ENCODE data around the gene AKAP1. TPM values are rescaled to one million over a fixed set of nuclear protein-coding genes. Genes with fewer than 3 reads are reported as not detected.

Gene AKAP1
- polyA plus RNA-seq, 3 donors, result 5.6 to 14.6 (median 6.8) TPM

GRCh38 chr17:57136355-57136754 lies 51.3 kb downstream of the AKAP1 start:
- Histone ChIP-seq H4K20me1 (ENCODE audit: insufficient read depth, low read length) (no peaks in the 10 kb centered on the region), H3K9me3 (replicated peaks in 1 of 2; ENCODE audit: control insufficient read depth in 1 of 2, insufficient read depth in 1 of 2, low read length in 2 of 2) (no peaks in the 10 kb centered on the region), H3K4me2 (replicated peaks; ENCODE audit: extremely low read depth, low read length, poor library complexity, severe bottlenecking) (peak overlapping the region; percentile 4), H3K36me3 (replicated peaks in 1 of 2; ENCODE audit: control insufficient read depth in 1 of 2, insufficient read depth in 2 of 2, low read length in 2 of 2) (no peaks in the 10 kb centered on the region), H3K4me1 (ENCODE audit: control insufficient read depth in 1 of 2, insufficient read depth in 2 of 2, low read length in 2 of 2) (peaks cover 4 to 9% of the 10 kb centered on the region in 2 donors), H3K27me3 (ENCODE audit: control insufficient read depth in 2 of 2, insufficient read depth in 2 of 2, low read length in 2 of 2) (no peaks in the 10 kb centered on the region), H3K9ac (ENCODE audit: insufficient read depth, low read length, poor library complexity, severe bottlenecking) (no peak overlapping the region), H3K27ac (ENCODE audit: low read depth in 1 of 2, low read length in 2 of 2) (no peak overlapping the region), H2AFZ (ENCODE audit: insufficient read depth, low read depth, low read length, poor library complexity, severe bottlenecking) (no peak overlapping the region), H3K79me2 (ENCODE audit: insufficient read depth, low read length) (no peaks in the 10 kb centered on the region), H3K4me3 (replicated peaks in 1 of 3; ENCODE audit: low read depth in 2 of 3, low read length in 3 of 3) (no peak overlapping the region)
- H3K27me3 Mint-ChIP-seq (ENCODE audit: low read depth in 3 of 3), result peaks cover 5 to 13% (median 11%) of the 10 kb centered on the region in 3 donors
- TF ChIP-seq CTCF (IDR thresholded peaks at IDR 0.05), result no peak
- no peak for DNase-seq
- H3K4me1 Mint-ChIP-seq, result peaks cover 12% of the 10 kb centered on the region
- H3K4me3 Mint-ChIP-seq, result peak overlapping the region in 1 of 2 donors; percentile 56
- WGBS (ENCODE audit: insufficient coverage), result 23% methylated on average over 13 of the region's 13 CpGs
- intact Hi-C loops (cut with micrococcal nuclease), result loop anchor here (10.0 kb wide), 2 partner anchors 538 to 978 kb away; no protein-coding TSS in a partner anchor
- no peaks in the 10 kb centered on the region for H3K36me3 Mint-ChIP-seq
- no peaks in the 10 kb centered on the region for H3K9me3 Mint-ChIP-seq
- H3K27ac Mint-ChIP-seq, result no peak overlapping the region

- Mint-ChIP-seq H3K9me3 (no peaks in the 10 kb centered on the region), H3K4me3 (no peak overlapping the region), H3K4me1 (peaks cover 16% of the 10 kb centered on the region), H3K27ac (no peak overlapping the region), H3K27me3 (ENCODE audit: low read depth in 3 of 3) (peaks cover 5 to 14% (median 11%) of the 10 kb centered on the region in 3 donors), H3K36me3 (no peaks in the 10 kb centered on the region)
- H3K27ac ChIP-seq (ENCODE audit: low read depth in 1 of 2, low read length in 2 of 2), result no peak overlapping the region
- no peaks in the 10 kb centered on the region for H3K36me3 ChIP-seq (replicated peaks in 1 of 2; ENCODE audit: control insufficient read depth in 1 of 2, insufficient read depth in 2 of 2, low read length in 2 of 2)
- no peak overlapping the region for H2AFZ ChIP-seq (ENCODE audit: insufficient read depth, low read depth, low read length, poor library complexity, severe bottlenecking)
- no peaks in the 10 kb centered on the region for H3K9me3 ChIP-seq (replicated peaks in 1 of 2; ENCODE audit: control insufficient read depth in 1 of 2, insufficient read depth in 1 of 2, low read length in 2 of 2)
- intact Hi-C loops (cut with micrococcal nuclease), result loop anchor here (10.0 kb wide), 2 partner anchors 537 to 977 kb away; no protein-coding TSS in a partner anchor
- peaks cover 4 to 9% of the 10 kb centered on the region in 2 donors for H3K4me1 ChIP-seq (ENCODE audit: control insufficient read depth in 1 of 2, insufficient read depth in 2 of 2, low read length in 2 of 2)
- no peaks in the 10 kb centered on the region for H3K27me3 ChIP-seq (ENCODE audit: control insufficient read depth in 2 of 2, insufficient read depth in 2 of 2, low read length in 2 of 2)
- no peaks in the 10 kb centered on the region for H3K79me2 ChIP-seq (ENCODE audit: insufficient read depth, low read length)
- no peak for DNase-seq
- no peaks in the 10 kb centered on the region for H4K20me1 ChIP-seq (ENCODE audit: insufficient read depth, low read length)
- no peak overlapping the region for H3K4me2 ChIP-seq (replicated peaks; ENCODE audit: extremely low read depth, low read length, poor library complexity, severe bottlenecking)
- WGBS (ENCODE audit: insufficient coverage), result 98% methylated on average over 11 of the region's 17 CpGs
- no peak for TF ChIP-seq CTCF (IDR thresholded peaks at IDR 0.05)
- no peak overlapping the region for H3K9ac ChIP-seq (ENCODE audit: insufficient read depth, low read length, poor library complexity, severe bottlenecking)
- H3K4me3 ChIP-seq (replicated peaks in 1 of 3; ENCODE audit: low read depth in 2 of 3, low read length in 3 of 3), result no peak overlapping the region
Measured at GRCh38 chr17:57138030-57138911, 53.2 kb downstream of the AKAP1 start.
